IPS DF 4.7 (cell line): ENCODE results near the gene ITGA6.
"Not testable (repeated sequence)": the region's sequence is repeated elsewhere in the genome, so short reads cannot be mapped to it uniquely, and the experiment has no call there.

Experiments used
- DNase-seq: peaks from one replicate; pipeline ENCODE4 v3.0.0-alpha.2; 2013; ENCODE audit warnings: low spot score; ENCODE audit errors: extremely low read depth

The ITGA6 gene

GRCh38 chr2:172513935-172514586 lies 86.7 kb downstream of the ITGA6 start:
- no peak for DNase-seq

GRCh38 chr2:172516299-172516698 lies 88.9 kb downstream of the ITGA6 start:
- DNase-seq = no peak

GRCh38 chr2:172518995-172519394 lies 91.6 kb downstream of the ITGA6 start:
- no peak for DNase-seq

GRCh38 chr2:172525601-172526000 lies 98.2 kb downstream of the ITGA6 start:
- DNase-seq = no peak

DNA sequence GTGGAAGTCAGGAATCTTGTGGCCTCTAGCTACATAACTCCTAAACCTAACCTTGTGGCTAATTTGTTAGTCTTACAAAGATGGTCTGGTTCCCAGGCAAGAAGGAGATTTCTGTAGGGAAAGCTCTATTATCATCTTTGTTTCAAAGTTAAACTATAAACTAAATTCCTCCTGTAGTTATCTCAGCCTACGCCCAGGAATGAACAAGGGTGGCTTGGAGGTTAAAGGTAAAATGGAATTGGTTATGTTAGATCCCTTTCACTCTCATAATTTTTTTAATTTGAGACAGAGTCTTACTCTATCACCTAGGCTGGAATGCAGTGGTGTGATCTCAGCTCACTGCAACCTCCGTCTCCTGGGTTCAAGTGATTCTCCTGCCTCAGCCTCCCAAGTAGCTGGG lies 103.9 kb downstream of the ITGA6 start:
- DNase-seq = no peak

- not testable (repeated sequence) for DNase-seq
Observed at GRCh38 chr2:172532461-172532860, 105.1 kb downstream of the ITGA6 start.

DNA sequence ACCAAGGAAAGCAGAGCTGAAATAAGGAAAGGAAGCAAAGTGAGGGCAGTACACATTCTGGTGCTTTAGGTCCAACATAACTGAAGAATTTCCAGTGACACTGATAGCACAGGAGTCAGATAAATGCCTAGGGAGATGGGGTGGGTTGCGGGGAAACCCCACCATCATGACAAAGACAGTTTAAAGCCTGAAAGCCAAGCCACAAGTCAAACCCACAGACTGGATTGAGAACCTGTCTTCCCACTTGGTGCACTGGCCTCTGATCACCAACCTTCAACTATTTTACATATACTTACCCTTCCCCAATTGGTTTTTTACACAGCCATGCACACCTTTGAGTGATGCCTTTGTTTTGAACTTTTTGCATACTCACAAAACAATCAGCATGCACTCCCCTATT lies 106.3 kb downstream of the ITGA6 start:
- no peak for DNase-seq

GRCh38 chr2:172535119-172535518 lies 107.7 kb downstream of the ITGA6 start:
- no peak for DNase-seq

DNA sequence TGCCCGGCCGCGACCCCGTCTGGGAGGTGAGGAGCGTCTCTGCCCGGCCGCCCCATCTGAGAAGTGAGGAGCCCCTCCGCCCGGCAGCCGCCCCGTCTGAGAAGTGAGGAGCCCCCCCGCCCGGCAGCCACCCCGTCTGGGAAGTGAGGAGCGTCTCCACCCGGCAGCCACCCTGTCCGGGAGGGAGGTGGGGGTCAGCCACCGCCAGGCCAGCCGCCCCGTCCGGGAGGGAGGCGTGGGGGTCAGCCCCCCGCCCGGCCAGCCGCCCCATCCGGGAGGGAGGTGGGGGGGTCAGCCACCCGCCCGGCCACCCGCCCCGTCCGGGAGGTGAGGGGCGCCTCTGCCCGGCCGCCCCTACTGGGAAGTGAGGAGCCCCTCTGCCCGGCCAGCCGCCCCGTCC lies 110.5 kb downstream of the ITGA6 start:
- not testable (repeated sequence) for DNase-seq

DNA sequence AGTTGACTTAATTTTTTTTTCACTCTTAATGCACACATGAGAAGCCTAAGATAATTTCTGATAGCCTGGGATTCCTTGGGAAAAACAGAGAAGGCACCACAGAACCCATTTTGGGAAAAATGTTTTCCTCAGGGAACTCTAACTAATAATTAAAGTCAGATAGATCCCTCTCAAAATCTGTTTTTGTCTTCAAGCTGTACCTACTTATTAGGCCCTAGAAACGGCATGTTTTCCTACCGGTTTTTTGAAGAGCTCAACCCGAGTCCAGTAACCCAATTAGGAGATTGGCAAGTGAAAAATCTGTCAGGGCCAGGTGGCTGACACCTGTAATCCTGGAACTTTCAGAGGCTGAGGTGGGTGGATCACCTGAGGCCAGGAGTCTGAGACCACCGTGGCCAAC lies 112.4 kb downstream of the ITGA6 start:
- no peak for DNase-seq

DNA sequence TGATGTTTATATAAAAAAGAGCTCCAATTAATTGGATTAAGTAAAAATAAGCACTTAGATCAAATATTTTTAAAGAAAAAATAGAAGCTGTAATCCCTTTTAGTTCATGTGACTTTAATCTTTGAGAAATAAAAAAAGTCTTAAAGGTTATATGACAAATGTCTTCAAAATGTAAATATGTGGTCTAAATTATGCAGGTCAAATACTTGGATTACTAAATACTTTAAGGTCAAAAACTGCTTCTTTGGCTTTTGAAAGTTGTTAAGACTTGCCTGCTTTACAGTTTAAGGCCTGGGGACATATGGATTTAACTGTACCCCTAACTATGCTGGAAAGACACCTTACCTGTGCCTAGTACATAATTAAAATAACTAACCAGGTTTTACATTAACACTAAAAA lies 113.0 kb downstream of the ITGA6 start:
- no peak for DNase-seq

- no peak for DNase-seq
Observed at GRCh38 chr2:172545408-172546075, 118.2 kb downstream of the ITGA6 start.

DNA sequence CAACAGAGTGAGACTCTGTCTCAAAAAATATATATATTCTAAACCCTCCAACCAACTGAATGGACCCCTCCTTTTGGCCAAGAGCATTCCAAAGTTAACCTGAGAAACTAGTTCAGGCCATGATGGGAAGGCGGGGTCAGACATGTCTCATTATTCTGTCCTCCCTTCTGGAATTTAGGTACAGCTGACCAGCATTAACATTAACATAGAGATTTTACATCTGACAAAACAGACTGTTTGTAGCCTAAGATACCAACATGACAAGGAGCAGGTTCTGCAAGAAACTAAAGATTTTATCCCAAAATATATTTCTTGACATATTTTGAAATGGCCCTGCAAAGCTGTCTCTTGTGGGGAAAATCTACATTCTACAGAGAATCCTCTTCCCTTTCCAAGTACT lies 121.7 kb downstream of the ITGA6 start:
- no peak for DNase-seq

- DNase-seq = not testable (repeated sequence)
Observed at GRCh38 chr2:172549802-172550201, 122.4 kb downstream of the ITGA6 start.

GRCh38 chr2:172550419-172550818 lies 123.0 kb downstream of the ITGA6 start:
- no peak for DNase-seq

DNA sequence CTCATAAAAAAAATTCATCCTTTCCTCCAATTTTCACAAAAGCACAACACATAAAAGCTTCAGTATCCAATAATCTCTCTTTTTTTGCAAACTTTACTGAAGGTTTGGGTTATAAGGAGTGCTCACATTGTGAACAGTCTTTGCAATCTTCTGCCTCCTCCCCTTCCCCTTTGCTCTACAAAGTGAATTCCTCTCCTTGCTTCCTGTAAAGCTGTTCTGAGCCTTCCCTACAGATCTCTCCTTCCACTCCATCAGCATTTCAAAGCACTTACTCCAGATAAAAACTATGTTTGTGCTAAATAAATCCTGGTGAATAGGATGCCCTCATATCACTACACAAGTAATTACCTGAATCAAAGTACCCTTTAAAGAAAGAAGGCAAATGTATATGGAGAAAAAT lies 123.9 kb downstream of the ITGA6 start:
- DNase-seq = no peak

GRCh38 chr2:172552547-172553291 lies 125.3 kb downstream of the ITGA6 start:
- DNase-seq = no peak

- no peak for DNase-seq
Observed at GRCh38 chr2:172554352-172555271, 127.2 kb downstream of the ITGA6 start.

GRCh38 chr2:172555272-172555521 lies 127.8 kb downstream of the ITGA6 start:
- DNase-seq = no peak
